HG03066 (cell line): ENCODE data around the gene MROH8.

Experiments
- ATAC-seq: cut with Tn5 transposase; IDR thresholded peaks from one replicate; pipeline ENCODE4 v1.9.1; 2021; ENCODE audit warnings: low read depth; ENCODE audit not compliant: unreplicated experiment

MROH8 gene

GRCh38 chr20:37178839-37179682, at the start of gene MROH8, which contains the start of gene RPN2:
TSS of gene MROH8 (minus strand) at chr20:37179548.
TSS of gene RPN2 (plus strand) at chr20:37179330. CDS start at chr20:37179357, 27 bp downstream.
- peak; percentile 89 for ATAC-seq

GRCh38 chr20:37228656-37229055, 49.3 kb upstream of the MROH8 start:
- no peak for ATAC-seq

GRCh38 chr20:37228082-37228481, 48.7 kb upstream of the MROH8 start:
- ATAC-seq: no peak

- ATAC-seq: no peak
Observed at GRCh38 chr20:37226889-37227288, 47.5 kb upstream of the MROH8 start.

GRCh38 chr20:37225146-37225545, 45.8 kb upstream of the MROH8 start:
- ATAC-seq: no peak

GRCh38 chr20:37223053-37223452, 43.7 kb upstream of the MROH8 start:
- ATAC-seq: no peak

- no peak for ATAC-seq
Observed at GRCh38 chr20:37222086-37222485, 42.7 kb upstream of the MROH8 start.

GRCh38 chr20:37220731-37221130, 41.4 kb upstream of the MROH8 start:
- no peak for ATAC-seq

GRCh38 chr20:37219751-37220668, 40.7 kb upstream of the MROH8 start:
- ATAC-seq: no peak

- ATAC-seq: no peak
Observed at GRCh38 chr20:37218976-37219375, 39.6 kb upstream of the MROH8 start.

- no peak for ATAC-seq
Observed at GRCh38 chr20:37218441-37218840, 39.1 kb upstream of the MROH8 start.

GRCh38 chr20:37209661-37210314, 30.4 kb upstream of the MROH8 start:
- ATAC-seq: no peak

GRCh38 chr20:37209193-37209592, 29.8 kb upstream of the MROH8 start:
- no peak for ATAC-seq

GRCh38 chr20:37207171-37207570, 27.8 kb upstream of the MROH8 start:
- no peak for ATAC-seq

GRCh38 chr20:37205794-37206193, 26.4 kb upstream of the MROH8 start:
- no peak for ATAC-seq

- ATAC-seq: no peak
Observed at GRCh38 chr20:37205130-37205529, 25.8 kb upstream of the MROH8 start.

- ATAC-seq: no peak
Observed at GRCh38 chr20:37204056-37204455, 24.7 kb upstream of the MROH8 start.

- no peak for ATAC-seq
Observed at GRCh38 chr20:37202267-37202943, 23.1 kb upstream of the MROH8 start.

GRCh38 chr20:37201827-37202162, 22.4 kb upstream of the MROH8 start:
- no peak for ATAC-seq
